Hair follicular keratinocyte (primary cell): ENCODE measurements around the gene SKA2. TPM values are rescaled to one million over a fixed set of nuclear protein-coding genes. Genes with fewer than 3 reads are reported as not detected.

ENCODE experiments used
- total RNA-seq: library from RNA; depleted of rRNA; stranded (reverse); fragments of >200 nt; gene quantifications from 2 replicates; pipeline ENCODE4 v1.2.3, GENCODE V29; 2015

SKA2 gene, protein sequence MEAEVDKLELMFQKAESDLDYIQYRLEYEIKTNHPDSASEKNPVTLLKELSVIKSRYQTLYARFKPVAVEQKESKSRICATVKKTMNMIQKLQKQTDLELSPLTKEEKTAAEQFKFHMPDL
- 48.3 and 115 TPM in 2 replicates for total RNA-seq

GRCh38 chr17:59154721-59155438, at the start of gene SKA2:
Gene SKA2 (minus strand): TSS chr17:59155186. CDS start chr17:59155163, 23 bp downstream.

DNA sequence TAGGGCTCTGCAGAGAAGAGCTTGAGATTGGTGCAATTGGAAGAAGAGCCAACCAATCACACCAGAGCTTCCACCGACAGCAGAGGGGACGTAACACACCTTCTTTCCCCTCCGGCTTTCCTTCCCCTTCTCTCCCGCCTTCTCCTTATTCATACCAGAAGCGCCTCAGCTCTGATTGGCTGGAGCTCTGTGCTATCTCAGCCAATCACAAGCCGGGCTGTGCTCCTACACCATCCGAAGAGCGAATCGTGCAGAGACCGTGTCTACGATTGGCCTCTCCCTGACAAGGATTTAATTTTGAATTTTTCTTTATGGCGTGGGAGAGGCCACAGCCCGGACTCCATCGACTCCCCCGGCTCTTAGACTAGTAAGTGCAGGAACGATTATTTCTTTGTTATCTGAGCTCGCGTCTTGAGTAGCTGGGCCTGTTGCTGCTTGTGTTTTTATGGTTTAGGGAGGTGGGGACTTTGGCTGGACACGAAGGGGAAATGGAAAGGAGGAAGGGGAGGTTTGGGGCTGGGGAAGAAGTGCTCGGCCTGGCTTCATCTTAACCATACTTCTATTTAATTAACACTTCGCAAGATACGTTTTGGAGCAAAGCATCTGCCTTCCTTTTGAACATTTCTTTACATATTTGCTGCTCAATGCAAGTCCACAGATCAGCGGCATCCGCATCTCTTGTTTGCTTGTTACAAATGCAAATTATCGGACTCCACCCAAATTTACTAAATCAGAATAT, 622 bp upstream of the SKA2 start, which contains the start of gene PRR11:
TSS of gene PRR11 (plus strand) at position 308 of the 739 bp plus-strand sequence. CDS start 14,007 bp downstream, outside the sequence.

GRCh38 chr17:59106463-59107305, 48.3 kb downstream of the SKA2 start, which contains the start of gene TRIM37:
Gene TRIM37 (minus strand): TSS chr17:59106880. CDS start chr17:59106461, 419 bp downstream.

Other genes starting within 250 kb of the SKA2 start
- gene TRIM37, start 48.3 kb downstream of the SKA2 start, total RNA-seq = 23.1 and 25.4 TPM in 2 replicates
- 31.0 and 54.0 TPM in 2 replicates for gene PRR11, start 560 bp upstream of the SKA2 start, total RNA-seq
- gene SMG8, start 54.8 kb upstream of the SKA2 start, total RNA-seq = 13.5 and 15.3 TPM in 2 replicates
- 0.19 and 1.5 TPM in 2 replicates for gene GDPD1, start 65.3 kb upstream of the SKA2 start, total RNA-seq
- gene YPEL2, start 176.5 kb upstream of the SKA2 start, total RNA-seq = 1.0 and 1.6 TPM in 2 replicates